Activated CD4-positive, alpha-beta T cell treated with anti-CD3 and anti-CD28 coated beads, Interleukin-2, amount 10 ng/mL, durations not matched to agents 24 days and 14 days (primary cell): ENCODE measurements around the gene STC2. TPM values are rescaled to one million over a fixed set of nuclear protein-coding genes. Genes with fewer than 3 reads are reported as not detected.
A peak's percentile ranks its signal among the peaks of the same experiment; 100 is the strongest.

Experiments used
- DNase-seq: peaks from one replicate; pipeline ENCODE4 v3.0.0; 2022
- H3K27ac Mint-ChIP-seq: one replicate; pipeline ENCODE4 v1.8.0; 2022; ENCODE audit warnings: mild to moderate bottlenecking, mixed read lengths
- H3K27me3 Mint-ChIP-seq: one replicate; pipeline ENCODE4 v1.8.0; 2022; ENCODE audit warnings: mixed read lengths
- H3K36me3 Mint-ChIP-seq: one replicate; pipeline ENCODE4 v1.8.0; 2022; ENCODE audit warnings: low read depth, mild to moderate bottlenecking, mixed read lengths
- H3K4me1 Mint-ChIP-seq: one replicate; pipeline ENCODE4 v1.8.0; 2021; ENCODE audit warnings: mixed read lengths
- H3K4me3 Mint-ChIP-seq: one replicate; pipeline ENCODE4 v1.8.0; 2022; ENCODE audit warnings: mild to moderate bottlenecking, moderate library complexity, mixed read lengths
- H3K9me3 Mint-ChIP-seq: one replicate; pipeline ENCODE4 v1.8.0; 2021; ENCODE audit warnings: mixed read lengths
- intact Hi-C: fragments of 100-400 bp; cut with micrococcal nuclease; formaldehyde crosslinking; loops from one replicate; pipeline ENCODE4 v1.15.1; 2023
- total RNA-seq: library from RNA; stranded (reverse); gene quantifications from 2 replicates; pipeline ENCODE4 v1.2.3, GENCODE V29; 2022

The STC2 gene
- total RNA-seq, 1 donor from 2014 or later, result 41.0 TPM

DNA sequence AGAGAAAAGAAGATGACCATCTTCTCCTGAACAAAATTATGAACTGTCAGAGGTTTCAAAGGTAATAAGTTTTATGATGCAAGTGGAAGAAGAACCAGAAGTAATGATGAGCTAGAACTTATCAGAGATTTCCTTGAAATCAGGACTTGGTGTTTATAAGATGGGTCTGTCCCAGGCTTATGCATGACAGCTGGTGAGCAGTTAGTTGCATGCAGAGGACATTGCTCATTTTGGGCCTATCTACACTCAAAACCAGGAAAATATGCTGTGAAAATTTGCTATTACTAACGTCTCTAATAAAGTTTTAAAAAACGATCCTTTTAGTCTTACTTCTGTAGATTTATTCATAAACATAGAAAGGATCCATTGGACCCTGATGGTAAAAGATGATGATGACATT is 6.6 kb upstream of the STC2 start:
- Mint-ChIP-seq H3K4me1 (peaks cover 15% of the 10 kb centered on the region), H3K9me3 (no peaks in the 10 kb centered on the region), H3K36me3 (peaks cover 2% of the 10 kb centered on the region), H3K27ac (no peak overlapping the region), H3K4me3 (no peak overlapping the region), H3K27me3 (peaks cover 7% of the 10 kb centered on the region)
- DNase-seq, result no peak
- intact Hi-C loops, result loop anchor here (5.0 kb wide), 2 partner anchors 623 to 1948 kb away; partner anchors contain the start of gene NPM1

DNA sequence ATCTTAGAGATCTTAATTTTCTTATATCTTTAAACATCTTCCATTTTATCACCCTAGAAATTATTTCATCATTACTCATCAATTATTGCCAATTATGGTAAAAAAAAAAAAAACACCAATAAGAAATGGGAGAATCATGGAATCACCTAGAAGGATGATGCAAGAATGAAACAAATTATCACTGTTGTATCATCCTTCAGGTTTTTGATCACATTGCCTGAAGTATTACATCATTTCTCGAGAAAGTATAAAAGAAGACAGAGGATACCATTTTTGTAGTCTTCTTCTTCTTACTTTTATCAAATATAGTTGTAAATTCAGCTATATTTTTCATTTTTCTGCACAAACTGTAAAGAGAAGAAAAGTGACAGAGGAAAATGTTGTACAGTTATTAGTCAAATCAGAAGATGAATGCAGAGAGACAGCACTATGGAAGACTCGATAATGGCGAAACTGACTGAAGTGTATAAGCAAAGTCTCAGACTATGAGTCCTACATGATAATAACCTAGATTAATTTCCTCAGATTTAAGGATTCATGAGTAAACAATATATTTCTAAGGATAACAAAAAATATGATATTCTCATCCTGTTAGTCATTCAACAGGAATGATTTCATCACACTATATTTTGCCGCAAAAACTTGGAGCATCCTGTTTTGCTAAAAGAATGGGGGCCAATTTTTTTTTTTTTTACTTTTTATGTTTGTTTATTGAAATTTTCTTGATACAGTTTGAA is 5.9 kb upstream of the STC2 start:
- Mint-ChIP-seq H3K27me3 (peaks cover 7% of the 10 kb centered on the region), H3K4me3 (no peak overlapping the region), H3K27ac (no peak overlapping the region), H3K9me3 (no peaks in the 10 kb centered on the region), H3K4me1 (peaks cover 15% of the 10 kb centered on the region), H3K36me3 (peaks cover 5% of the 10 kb centered on the region)
- DNase-seq, result no peak
- intact Hi-C loops, result loop anchor here (2.0 to 5.0 kb wide), 3 partner anchors 89 to 1947 kb away; partner anchors contain the start of gene NPM1

DNA sequence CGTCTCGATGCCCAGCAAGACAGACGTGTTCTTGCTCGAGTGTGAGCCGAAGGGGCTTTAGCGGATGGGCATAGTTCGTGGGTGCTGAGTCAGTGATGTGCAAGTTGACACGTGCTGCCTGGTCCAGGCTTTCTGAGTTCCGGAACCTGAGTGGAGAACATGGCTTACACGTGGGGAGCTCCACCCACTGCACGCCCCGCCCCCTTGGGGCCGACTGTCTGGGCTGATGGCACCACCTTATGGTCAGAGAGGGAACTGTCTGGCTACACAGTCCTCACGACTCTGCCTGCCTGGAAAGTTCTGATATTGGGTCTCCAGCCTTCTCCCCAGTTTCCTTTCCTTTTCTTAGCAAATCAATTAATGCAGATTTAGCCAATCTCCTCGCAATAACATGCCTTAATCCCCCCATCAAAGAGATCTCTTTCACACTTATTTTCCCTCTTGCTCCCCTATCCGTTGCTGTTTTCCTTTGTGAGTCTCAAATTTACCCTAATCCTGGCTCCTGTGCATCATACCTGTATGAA is 3.8 kb upstream of the STC2 start:
- Mint-ChIP-seq H3K4me1 (peaks cover 22% of the 10 kb centered on the region), H3K36me3 (peaks cover 14% of the 10 kb centered on the region), H3K4me3 (peak overlapping the region; percentile 43), H3K27me3 (peaks cover 5% of the 10 kb centered on the region), H3K9me3 (no peaks in the 10 kb centered on the region), H3K27ac (peak overlapping the region; percentile 84)
- DNase-seq, result peak; percentile 98
- intact Hi-C loops, result loop anchor here (1.0 to 5.0 kb wide), 5 partner anchors 38 to 1945 kb away; partner anchors contain the start of gene NPM1

DNA sequence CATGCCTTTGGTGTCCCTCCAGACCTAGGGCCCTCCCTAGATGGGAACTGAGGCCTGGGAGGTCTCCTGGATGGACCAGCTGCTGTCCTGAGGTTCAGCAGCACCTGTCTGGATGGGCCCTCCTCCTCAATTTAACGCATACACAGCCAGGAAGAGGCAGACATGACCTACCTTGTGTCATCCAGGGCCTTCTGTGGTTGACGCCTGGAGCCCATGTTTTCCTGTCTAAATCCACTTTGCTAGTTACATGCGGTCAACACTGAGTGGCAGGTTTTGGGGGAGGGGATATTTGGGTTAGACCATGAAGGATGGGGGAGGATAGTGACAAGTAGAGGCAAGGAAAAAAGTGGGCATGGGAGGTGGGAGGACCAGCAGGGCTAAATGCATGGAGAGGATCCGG is 3.1 kb upstream of the STC2 start:
- Mint-ChIP-seq H3K4me3 (peak overlapping the region; percentile 43), H3K27ac (peak overlapping the region; percentile 84), H3K36me3 (peaks cover 21% of the 10 kb centered on the region), H3K4me1 (peaks cover 27% of the 10 kb centered on the region), H3K9me3 (no peaks in the 10 kb centered on the region), H3K27me3 (peaks cover 3% of the 10 kb centered on the region)
- peak; percentile 61 for DNase-seq
- intact Hi-C loops, result loop anchor here (5.0 kb wide), 2 partner anchors 619 to 1944 kb away; partner anchors contain the start of gene NPM1

DNA sequence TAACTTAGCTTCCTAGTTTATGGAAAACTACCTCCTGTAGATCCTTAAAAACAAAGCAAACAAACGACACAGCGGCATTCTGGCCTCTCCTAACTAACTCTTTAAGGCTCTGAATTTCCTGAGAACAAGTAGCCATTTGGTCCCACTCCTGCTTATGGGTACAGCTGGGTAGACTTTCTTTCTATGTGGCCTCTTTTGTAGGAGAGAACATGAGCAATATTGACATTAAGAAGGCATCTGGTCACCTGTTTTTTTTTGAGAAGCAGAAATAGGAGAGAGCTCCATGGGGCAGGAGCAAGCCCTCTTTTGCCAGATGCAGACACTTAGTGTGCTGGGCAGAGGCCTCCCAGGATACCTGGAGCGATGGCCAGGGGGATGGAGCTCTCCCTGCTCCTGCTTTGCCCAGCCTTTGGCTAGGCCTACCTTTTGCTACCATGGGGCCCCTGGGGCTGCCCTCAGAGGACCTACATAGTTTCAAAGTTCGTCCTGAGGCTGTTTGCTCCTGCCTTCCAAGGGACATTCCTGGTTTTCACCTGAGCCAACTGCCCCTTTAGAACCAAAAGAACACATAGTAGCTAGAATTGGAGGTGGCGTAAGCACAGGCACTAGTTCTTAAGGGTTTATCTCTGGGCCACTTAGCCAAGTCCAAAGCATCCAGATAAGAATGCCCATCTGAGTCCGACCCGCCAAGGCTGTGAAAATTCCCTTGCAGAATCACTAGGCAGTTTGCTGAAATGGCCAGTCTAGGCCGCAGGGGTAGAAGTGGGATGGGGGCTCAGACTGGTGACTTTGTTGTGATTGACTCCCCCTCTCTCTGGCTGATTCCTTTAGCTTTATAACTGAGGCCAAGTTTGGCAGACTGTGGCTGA is 2.4 kb upstream of the STC2 start:
- peak overlapping the region; percentile 74 for H3K27ac Mint-ChIP-seq
- H3K27me3 Mint-ChIP-seq, result peaks cover 3% of the 10 kb centered on the region
- no peaks in the 10 kb centered on the region for H3K9me3 Mint-ChIP-seq
- intact Hi-C loops, result loop anchor here (5.0 kb wide), 2 partner anchors 618 to 1943 kb away; partner anchors contain the start of gene NPM1
- H3K36me3 Mint-ChIP-seq, result peaks cover 26% of the 10 kb centered on the region
- DNase-seq, result peak; percentile 63
- H3K4me1 Mint-ChIP-seq, result peaks cover 32% of the 10 kb centered on the region
- peak overlapping the region; percentile 70 for H3K4me3 Mint-ChIP-seq

DNA sequence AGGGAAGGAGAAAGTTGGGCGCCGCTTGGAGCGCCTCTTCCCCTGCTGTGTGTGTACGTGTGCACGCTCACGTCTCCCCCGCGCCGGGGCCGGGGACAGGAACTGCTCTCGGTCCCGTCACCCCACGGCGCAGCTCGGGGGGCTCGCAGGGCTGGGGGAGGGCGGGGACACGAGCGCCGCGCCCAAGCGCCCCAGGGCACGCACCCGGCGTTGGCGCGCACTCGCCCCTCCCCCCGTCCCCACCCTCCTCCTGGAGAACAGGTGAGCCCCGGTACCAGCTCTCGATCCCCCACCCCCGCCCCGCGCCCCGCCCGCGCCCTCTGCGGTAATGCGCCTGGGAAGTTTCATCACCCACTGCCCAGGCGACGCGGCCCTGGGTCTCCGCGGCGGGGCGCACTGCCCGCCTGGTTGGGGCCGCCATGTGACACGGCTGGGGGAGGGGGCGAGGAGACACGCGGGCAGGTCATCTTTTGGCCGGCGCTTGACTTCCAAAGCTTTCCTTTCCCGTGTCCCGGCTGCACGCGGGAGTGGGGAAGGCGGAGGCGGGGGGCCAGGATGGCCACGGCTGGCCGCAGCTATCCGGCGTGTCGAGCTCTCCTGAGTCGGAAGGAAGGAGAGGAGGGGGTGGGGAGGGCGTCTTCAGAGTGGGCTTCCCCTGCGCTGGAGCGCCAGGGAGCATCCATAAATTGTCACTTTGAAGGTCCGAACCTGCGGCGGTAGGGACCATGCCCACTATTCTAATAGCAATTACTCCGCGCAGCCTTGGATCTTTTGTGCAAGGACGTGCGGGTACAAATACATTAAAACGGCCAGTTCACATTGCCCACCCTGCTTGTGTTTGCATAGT is 1.5 kb upstream of the STC2 start:
- intact Hi-C loops, result loop anchor here (2.0 to 5.0 kb wide), 6 partner anchors 185 to 1942 kb away; partner anchors contain the start of genes BNIP1, CPEB4, NPM1 and RPL26L1

DNA sequence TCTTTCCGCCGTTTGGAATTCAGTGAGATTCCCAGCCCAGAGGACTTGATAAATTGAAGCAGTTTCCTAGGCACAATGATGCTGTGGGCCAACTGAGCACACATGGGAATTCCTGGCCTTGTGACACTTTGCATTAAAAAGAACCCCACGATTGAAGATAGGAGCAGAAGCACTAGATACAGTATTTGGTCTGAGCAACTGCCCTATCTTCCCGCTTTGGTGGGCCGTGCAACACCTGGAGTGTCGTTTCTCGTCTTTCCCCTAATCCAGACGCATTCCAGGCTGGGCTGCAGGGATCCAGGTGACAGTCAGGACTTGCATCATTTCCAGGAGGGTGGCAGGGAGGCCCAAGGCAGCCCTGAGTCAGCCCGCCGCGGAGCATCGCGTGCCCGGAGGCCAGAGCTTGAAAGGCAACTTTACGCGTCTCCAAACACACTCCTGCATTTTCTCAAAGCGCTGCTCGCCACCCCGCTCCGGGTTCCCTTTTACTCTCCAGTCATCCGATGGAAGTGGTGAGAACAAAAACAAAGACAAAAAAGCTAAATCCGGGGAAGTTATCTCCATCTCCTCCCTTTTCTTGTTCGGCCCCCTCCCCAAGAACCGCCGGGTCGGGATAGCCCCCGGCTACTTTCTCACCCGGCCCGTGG is 753 bp upstream of the STC2 start:
- DNase-seq, result no peak
- H3K27ac Mint-ChIP-seq, result peak overlapping the region; percentile 97
- H3K4me1 Mint-ChIP-seq, result peaks cover 48% of the 10 kb centered on the region
- peaks cover 42% of the 10 kb centered on the region for H3K36me3 Mint-ChIP-seq
- no peaks in the 10 kb centered on the region for H3K9me3 Mint-ChIP-seq
- peaks cover 3% of the 10 kb centered on the region for H3K27me3 Mint-ChIP-seq
- intact Hi-C loops, result loop anchor here (1.0 to 5.0 kb wide), 7 partner anchors 184 to 558 kb away; partner anchors contain the start of genes ATP6V0E1, BNIP1, BOD1 and CPEB4
- H3K4me3 Mint-ChIP-seq, result peak overlapping the region; percentile 99

More for the DNA sequence above, 1.5 kb upstream of the STC2 start:
- H3K27ac Mint-ChIP-seq, result peak overlapping the region; percentile 97
- peaks cover 41% of the 10 kb centered on the region for H3K4me1 Mint-ChIP-seq
- H3K27me3 Mint-ChIP-seq, result peaks cover 3% of the 10 kb centered on the region
- H3K36me3 Mint-ChIP-seq, result peaks cover 35% of the 10 kb centered on the region
- peak overlapping the region; percentile 99 for H3K4me3 Mint-ChIP-seq
- H3K9me3 Mint-ChIP-seq, result no peaks in the 10 kb centered on the region
- DNase-seq, result peak; percentile 87

DNA sequence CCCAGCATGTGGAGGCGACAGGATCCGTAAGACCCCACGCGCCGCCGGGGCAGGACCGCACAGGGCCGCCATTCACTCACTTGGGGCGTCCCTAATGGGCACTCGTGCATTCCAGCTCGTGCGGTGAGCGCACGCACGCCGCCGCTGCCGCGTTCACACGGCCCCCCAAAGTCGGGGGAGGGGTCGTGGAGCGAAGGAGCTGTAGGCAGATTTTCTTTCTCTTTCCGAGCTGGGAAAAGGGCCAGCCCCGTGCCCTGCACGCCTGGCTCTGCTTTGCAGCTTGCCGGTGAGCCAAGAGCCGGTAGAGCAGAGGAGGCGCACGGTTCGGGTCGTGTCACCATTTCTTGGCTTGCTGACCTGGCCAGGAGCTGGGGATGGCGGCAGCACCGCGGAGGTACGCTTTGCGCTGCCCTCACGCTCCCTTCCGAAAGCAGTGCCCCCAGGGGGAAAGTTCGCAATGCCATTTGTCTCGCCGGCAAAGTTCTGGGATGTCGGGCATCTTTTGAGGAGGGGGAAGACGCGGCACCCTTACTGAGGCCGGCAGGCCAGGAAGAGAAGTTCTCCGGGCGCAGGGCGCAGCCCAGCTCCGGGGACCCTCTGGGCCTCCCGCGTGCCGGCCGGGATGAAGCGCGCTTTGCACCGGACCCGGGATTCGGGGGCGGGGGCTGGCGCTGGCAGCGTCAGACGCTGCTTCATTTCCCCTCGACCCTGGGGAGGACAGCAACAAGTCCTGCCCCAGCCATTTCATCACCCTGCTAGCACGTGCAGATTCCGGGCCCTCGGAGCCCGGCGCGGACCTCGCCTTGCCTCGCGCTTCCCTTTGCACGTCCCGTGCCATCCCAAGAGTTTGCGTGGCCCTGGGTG is 898 bp downstream of the STC2 start:
- H3K36me3 Mint-ChIP-seq, result peaks cover 57% of the 10 kb centered on the region
- no peaks in the 10 kb centered on the region for H3K9me3 Mint-ChIP-seq
- DNase-seq, result peak; percentile 78
- no peaks in the 10 kb centered on the region for H3K27me3 Mint-ChIP-seq
- peak overlapping the region; percentile 97 for H3K27ac Mint-ChIP-seq
- intact Hi-C loops, result loop anchor here (5.0 kb wide), 2 partner anchors 550 to 560 kb away; partner anchors contain the start of gene CPEB4
- peaks cover 51% of the 10 kb centered on the region for H3K4me1 Mint-ChIP-seq
- peak overlapping the region; percentile 99 for H3K4me3 Mint-ChIP-seq

DNA sequence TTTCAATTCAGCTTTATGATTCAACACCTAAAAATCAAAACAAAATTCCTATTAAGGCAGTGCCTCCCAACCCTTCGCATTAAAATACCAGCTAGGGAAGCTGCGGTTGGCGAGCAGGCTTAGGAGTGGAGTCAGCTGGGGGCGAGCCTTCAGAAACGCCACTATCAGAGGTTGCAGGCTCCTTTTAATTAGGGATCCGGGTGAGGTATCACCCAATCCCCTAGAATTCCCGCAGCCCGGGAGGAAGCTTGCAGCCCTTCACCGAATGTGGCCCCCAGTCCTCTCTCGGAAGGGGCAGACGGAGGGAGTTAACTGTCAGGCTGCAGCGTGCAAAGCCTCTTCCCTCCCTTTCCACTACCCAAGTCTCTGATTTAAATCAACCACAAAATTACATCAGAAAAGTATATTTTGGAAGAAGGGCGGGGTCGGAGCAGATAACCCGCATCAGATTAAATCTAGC is 1.7 kb downstream of the STC2 start:
- no peaks in the 10 kb centered on the region for H3K9me3 Mint-ChIP-seq
- no peaks in the 10 kb centered on the region for H3K27me3 Mint-ChIP-seq
- peak; percentile 65 for DNase-seq
- H3K4me1 Mint-ChIP-seq, result peaks cover 45% of the 10 kb centered on the region
- H3K36me3 Mint-ChIP-seq, result peaks cover 60% of the 10 kb centered on the region
- intact Hi-C loops, result loop anchor here (5.0 kb wide), 2 partner anchors 549 to 561 kb away; partner anchors contain the start of gene CPEB4
- peak overlapping the region; percentile 70 for H3K27ac Mint-ChIP-seq
- peak overlapping the region; percentile 99 for H3K4me3 Mint-ChIP-seq

DNA sequence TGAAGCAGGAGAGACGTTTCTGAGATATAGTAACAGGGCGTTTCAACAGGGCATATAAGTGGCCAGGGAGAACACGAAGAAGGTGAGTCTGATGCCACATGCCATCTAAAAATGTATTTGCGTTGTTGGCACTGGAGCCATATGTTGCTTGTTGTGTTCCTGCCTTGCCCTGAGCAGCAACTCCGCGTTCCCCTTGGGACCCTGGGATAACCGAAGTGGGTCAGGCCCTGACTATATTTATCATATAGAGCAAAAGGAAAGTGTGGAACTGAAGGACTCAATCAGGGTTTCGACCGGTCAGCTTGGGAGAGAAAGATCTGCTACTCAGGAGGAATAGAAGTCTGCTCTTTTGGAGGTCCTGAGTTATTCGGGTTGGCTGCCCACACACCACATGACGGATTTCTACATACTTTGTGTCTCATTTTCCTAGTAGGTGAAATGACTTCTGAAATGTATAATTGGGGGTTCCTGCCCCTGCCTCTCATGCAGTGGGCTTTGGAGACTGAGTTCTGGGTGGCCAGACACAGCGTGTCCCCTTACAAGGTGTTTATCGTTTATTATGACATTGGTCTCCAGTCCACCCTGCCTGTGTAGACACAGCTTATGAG is 3.0 kb downstream of the STC2 start:
- intact Hi-C loops, result loop anchor here (5.0 kb wide), 2 partner anchors 548 to 562 kb away; partner anchors contain the start of gene CPEB4
- Mint-ChIP-seq H3K9me3 (no peaks in the 10 kb centered on the region), H3K27me3 (no peaks in the 10 kb centered on the region), H3K4me3 (peak overlapping the region; percentile 99), H3K4me1 (peaks cover 36% of the 10 kb centered on the region), H3K27ac (peak overlapping the region; percentile 39), H3K36me3 (peaks cover 71% of the 10 kb centered on the region)
- DNase-seq, result no peak
